ENCODE results near the gene ALG1L2.

DNA sequence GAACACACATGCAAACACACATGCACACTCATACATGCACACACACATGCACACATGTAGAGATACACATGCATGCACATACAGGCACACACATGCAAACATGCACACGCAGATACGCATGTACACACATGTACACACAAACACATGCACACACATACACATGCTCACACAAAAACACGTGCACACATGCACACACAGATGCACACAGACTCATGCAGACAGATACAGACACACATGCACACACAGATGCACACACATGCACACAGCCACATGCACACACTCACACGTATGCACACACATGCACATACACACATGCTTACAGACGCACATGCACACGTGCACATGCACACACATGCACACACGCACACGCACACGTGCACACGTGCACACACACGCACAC, 37.3 kb upstream of the ALG1L2 start:
- TF ChIP-seq, protein P1, sequence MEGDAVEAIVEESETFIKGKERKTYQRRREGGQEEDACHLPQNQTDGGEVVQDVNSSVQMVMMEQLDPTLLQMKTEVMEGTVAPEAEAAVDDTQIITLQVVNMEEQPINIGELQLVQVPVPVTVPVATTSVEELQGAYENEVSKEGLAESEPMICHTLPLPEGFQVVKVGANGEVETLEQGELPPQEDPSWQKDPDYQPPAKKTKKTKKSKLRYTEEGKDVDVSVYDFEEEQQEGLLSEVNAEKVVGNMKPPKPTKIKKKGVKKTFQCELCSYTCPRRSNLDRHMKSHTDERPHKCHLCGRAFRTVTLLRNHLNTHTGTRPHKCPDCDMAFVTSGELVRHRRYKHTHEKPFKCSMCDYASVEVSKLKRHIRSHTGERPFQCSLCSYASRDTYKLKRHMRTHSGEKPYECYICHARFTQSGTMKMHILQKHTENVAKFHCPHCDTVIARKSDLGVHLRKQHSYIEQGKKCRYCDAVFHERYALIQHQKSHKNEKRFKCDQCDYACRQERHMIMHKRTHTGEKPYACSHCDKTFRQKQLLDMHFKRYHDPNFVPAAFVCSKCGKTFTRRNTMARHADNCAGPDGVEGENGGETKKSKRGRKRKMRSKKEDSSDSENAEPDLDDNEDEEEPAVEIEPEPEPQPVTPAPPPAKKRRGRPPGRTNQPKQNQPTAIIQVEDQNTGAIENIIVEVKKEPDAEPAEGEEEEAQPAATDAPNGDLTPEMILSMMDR (IDR thresholded peaks at IDR 0.05 in 8 of 11, conservative IDR thresholded peaks at IDR 0.05 in 3 of 11): no peak
- TF ChIP-seq POLR2AphosphoS5 (IDR thresholded peaks at IDR 0.05): no peak

Data from spleen (tissue), 7 donors.